Left lung (tissue), 10 donors: Measurements from ENCODE around the gene ERAP2. TPM values are rescaled to one million over a fixed set of nuclear protein-coding genes. Genes with fewer than 3 reads are reported as not detected.

Experiments used
- ATAC-seq: fragments of 200-7000 bp; cut with Tn5 transposase; one replicate; pipeline ENCODE4 v1.9.1; 2020; ENCODE audit warnings: moderate library complexity
- DNase-seq, 4 donors: peaks; one replicate each; pipeline ENCODE4 v3.0.0-alpha.2; 2013 to 2020
- H3K27ac ChIP-seq, 2 donors: fragments of 200-600 bp; sonication (generic) in 1 of 2; one replicate each; pipeline versions ENCODE4 v1.5.0 to v1.8.0; 2020 to 2021
- H3K27me3 ChIP-seq, 2 donors: fragments of 200-600 bp; sonication (generic) in 1 of 2; one replicate each; pipeline versions ENCODE4 v1.5.0 to v1.8.0; 2020 to 2021
- H3K36me3 ChIP-seq, 2 donors: fragments of 200-600 bp; sonication (generic) in 1 of 2; one replicate each; pipeline versions ENCODE4 v1.5.0 to v1.8.0; 2020 to 2021
- H3K4me1 ChIP-seq, 2 donors: fragments of 200-600 bp; one replicate each; pipeline ENCODE4 v1.8.0; 2021
- H3K4me3 ChIP-seq, 2 donors: fragments of 200-600 bp; sonication (generic) in 1 of 2; one replicate each; pipeline versions ENCODE4 v1.5.0 to v1.8.0; 2020 to 2021; ENCODE audit warnings: mild to moderate bottlenecking in 1 of 2
- H3K9me3 ChIP-seq, 2 donors: fragments of 200-600 bp; sonication (generic) in 1 of 2; one replicate each; pipeline versions ENCODE4 v1.5.0 to v1.8.0; 2020 to 2021
- intact Hi-C, 2 donors: fragments of 100-400 bp; cut with DNase I; formaldehyde crosslinking; loops; one replicate each; pipeline versions ENCODE4 v1.11.2 to v1.14.2; 2022
- polyA plus RNA-seq, 6 donors: library from polyadenylated mRNA; unstranded; fragments of 120-200 nt; gene quantifications; one replicate each; pipeline ENCODE4 v1.2.1, GENCODE V29; 2013; ENCODE audit not compliant: insufficient read length in 6 of 6
- total RNA-seq, 2 donors: library from RNA; stranded (reverse); fragmentation: NEBNext Ultra II Directional; extraction: Animal tissue kit (Norgen Biotek cat#: 25700); gene quantifications; one replicate each; pipeline ENCODE4 v1.2.1, GENCODE V29; 2021
- TF ChIP-seq, protein P1 (sequence below), 2 donors: fragments of 200-600 bp; sonication (generic) in 1 of 2; IDR thresholded peaks; one replicate each; pipeline versions ENCODE4 v1.5.0 to v1.8.0; 2021; ENCODE audit warnings: antibody characterized with exemption in 2 of 2
- donor health status: DM: no; HTN: yes; CAD: no.
- donor health status: DM: no; HTN: no; CAD: no.

Gene ERAP2
- total and polyA plus RNA-seq, 8 donors = 17.0 to 40.6 (median 28.1) TPM

DNA sequence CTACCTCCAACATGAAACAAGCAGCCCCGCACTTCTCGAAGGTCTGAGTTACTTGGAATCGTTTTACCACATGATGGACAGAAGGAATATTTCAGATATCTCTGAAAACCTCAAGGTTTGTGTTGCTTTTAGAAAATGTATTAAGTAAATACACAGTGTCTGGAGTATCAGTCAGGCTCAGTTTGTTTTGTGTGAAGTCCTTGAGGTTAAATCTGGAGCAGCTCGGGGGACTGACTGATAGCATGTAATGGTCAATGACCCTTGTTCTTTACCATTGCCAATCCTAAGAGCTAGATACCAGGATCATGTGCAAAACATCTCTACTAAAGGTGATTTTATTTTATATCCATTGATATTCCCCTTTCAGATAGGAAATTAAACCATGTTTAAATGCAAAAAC, 32.7 kb downstream of the ERAP2 start:
- Histone ChIP-seq H3K9me3 (no peaks in the 10 kb centered on the region), H3K27me3 (no peaks in the 10 kb centered on the region), H3K36me3 (peaks cover 0 to 24% of the 10 kb centered on the region in 2 donors), H3K4me3 (no peak overlapping the region), H3K4me1 (peaks cover 0 to 4% of the 10 kb centered on the region in 2 donors), H3K27ac (no peak overlapping the region)
- intact Hi-C loops = no loop called here
- DNase-seq (no peak), ATAC-seq (no peak)
- TF ChIP-seq, protein P1, sequence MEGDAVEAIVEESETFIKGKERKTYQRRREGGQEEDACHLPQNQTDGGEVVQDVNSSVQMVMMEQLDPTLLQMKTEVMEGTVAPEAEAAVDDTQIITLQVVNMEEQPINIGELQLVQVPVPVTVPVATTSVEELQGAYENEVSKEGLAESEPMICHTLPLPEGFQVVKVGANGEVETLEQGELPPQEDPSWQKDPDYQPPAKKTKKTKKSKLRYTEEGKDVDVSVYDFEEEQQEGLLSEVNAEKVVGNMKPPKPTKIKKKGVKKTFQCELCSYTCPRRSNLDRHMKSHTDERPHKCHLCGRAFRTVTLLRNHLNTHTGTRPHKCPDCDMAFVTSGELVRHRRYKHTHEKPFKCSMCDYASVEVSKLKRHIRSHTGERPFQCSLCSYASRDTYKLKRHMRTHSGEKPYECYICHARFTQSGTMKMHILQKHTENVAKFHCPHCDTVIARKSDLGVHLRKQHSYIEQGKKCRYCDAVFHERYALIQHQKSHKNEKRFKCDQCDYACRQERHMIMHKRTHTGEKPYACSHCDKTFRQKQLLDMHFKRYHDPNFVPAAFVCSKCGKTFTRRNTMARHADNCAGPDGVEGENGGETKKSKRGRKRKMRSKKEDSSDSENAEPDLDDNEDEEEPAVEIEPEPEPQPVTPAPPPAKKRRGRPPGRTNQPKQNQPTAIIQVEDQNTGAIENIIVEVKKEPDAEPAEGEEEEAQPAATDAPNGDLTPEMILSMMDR (IDR thresholded peaks at IDR 0.05) = no peak

DNA sequence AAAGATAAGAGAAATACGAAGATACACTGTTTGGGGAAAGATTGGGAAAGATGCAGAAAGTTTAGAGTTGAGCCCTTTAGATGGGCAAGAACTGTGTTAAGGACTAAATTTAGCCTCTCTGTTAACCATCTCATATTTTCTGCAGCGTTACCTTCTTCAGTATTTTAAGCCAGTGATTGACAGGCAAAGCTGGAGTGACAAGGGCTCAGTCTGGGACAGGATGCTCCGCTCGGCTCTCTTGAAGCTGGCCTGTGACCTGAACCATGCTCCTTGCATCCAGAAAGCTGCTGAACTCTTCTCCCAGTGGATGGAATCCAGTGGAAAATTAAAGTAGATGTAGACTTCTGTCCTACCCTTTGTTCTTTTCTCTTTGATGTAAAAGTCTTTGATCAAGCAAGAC, 33.1 kb downstream of the ERAP2 start:
- H3K9me3 ChIP-seq = no peaks in the 10 kb centered on the region

DNA sequence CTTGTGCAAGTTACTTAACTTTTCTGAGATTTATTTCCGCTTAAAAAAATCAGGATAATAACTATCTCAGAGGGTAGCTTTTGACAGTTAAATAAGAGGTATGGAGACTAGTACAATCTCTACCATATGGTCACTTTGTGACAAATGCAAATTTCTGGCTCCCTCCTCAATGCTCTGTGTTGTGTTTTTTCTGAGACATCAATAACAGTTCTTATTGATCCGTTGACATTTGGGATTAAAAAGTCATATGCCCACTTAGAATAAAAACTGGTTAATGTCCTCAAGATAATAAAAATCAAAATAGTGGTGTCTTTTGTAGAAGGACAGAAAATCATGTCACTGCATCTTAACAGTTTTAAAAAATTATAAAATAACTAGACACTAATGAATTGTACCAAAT, 34.8 kb downstream of the ERAP2 start:
- no peaks in the 10 kb centered on the region for H3K27me3 ChIP-seq
- peaks cover 0 to 31% of the 10 kb centered on the region in 2 donors for H3K36me3 ChIP-seq
- H3K27ac ChIP-seq = no peak overlapping the region
- H3K4me3 ChIP-seq = no peak overlapping the region
- DNase-seq = no peak
- TF ChIP-seq, protein P1 (IDR thresholded peaks at IDR 0.05) = no peak
- no peaks in the 10 kb centered on the region for H3K9me3 ChIP-seq
- ATAC-seq = no peak
- intact Hi-C loops = no loop called here
- H3K4me1 ChIP-seq = peaks cover 0 to 2% of the 10 kb centered on the region in 2 donors

More for the DNA sequence above, 33.1 kb downstream of the ERAP2 start:
- Histone ChIP-seq H3K27ac (no peak overlapping the region), H3K27me3 (no peaks in the 10 kb centered on the region), H3K4me3 (no peak overlapping the region), H3K4me1 (peaks cover 0 to 4% of the 10 kb centered on the region in 2 donors), H3K36me3 (peaks cover 0 to 23% of the 10 kb centered on the region in 2 donors)
- DNase-seq (no peak), ATAC-seq (no peak)
- intact Hi-C loops = no loop called here
- TF ChIP-seq, protein P1 (IDR thresholded peaks at IDR 0.05) = no peak

DNA sequence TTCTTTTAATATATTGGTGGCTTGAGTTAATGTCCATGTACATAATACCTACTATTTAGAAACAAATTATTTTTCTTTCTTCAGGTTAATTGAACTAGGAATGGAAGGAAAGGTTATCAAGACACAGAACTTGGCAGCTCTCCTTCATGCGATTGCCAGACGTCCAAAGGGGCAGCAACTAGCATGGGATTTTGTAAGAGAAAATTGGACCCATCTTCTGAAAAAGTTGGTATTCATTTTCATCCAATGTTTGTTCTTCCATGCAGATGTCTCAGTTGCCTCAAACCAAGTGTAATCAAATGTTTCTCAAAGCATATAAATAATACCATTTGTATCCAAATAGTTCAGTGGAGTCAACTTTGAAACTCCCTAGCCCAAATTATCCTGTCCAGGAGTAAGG, 36.9 kb downstream of the ERAP2 start:
- H3K36me3 ChIP-seq = peaks cover 0 to 52% of the 10 kb centered on the region in 2 donors
- DNase-seq (no peak), ATAC-seq (no peak)
- no peak overlapping the region for H3K27ac ChIP-seq
- no peaks in the 10 kb centered on the region for H3K4me1 ChIP-seq
- no peaks in the 10 kb centered on the region for H3K9me3 ChIP-seq
- TF ChIP-seq, protein P1 (IDR thresholded peaks at IDR 0.05) = no peak
- intact Hi-C loops = no loop called here
- H3K27me3 ChIP-seq = no peaks in the 10 kb centered on the region
- H3K4me3 ChIP-seq = no peak overlapping the region

- intact Hi-C loops = no loop called here
- H3K36me3 ChIP-seq = peaks cover 0 to 38% of the 10 kb centered on the region in 2 donors
- no peak for ATAC-seq
- H3K9me3 ChIP-seq = no peaks in the 10 kb centered on the region
- H3K27ac ChIP-seq = no peak overlapping the region
- no peak overlapping the region for H3K4me3 ChIP-seq
- TF ChIP-seq, protein P1 (IDR thresholded peaks at IDR 0.05) = no peak
- no peaks in the 10 kb centered on the region for H3K4me1 ChIP-seq
- no peak for DNase-seq
- no peaks in the 10 kb centered on the region for H3K27me3 ChIP-seq
Observed at GRCh38 chr5:96919754-96920197, 43.5 kb downstream of the ERAP2 start.
